Breast epithelium (tissue), 3 donors: Measurements from ENCODE around the gene FRMD4A.
"Not testable (repeated sequence)": the region's sequence is repeated elsewhere in the genome, so short reads cannot be mapped to it uniquely, and the experiment has no call there.

Source experiments
- POLR2A ChIP-seq: fragments of 450-650 bp; IDR thresholded peaks from one replicate; pipeline ENCODE4 v1.6.1; 2016; ENCODE audit warnings: antibody characterized with exemption, mild to moderate bottlenecking, moderate library complexity
- POLR2AphosphoS5 ChIP-seq, 3 donors: sonication (generic); formaldehyde crosslinking; IDR thresholded peaks; one replicate each; pipeline ENCODE4 v1.6.1; 2017; ENCODE audit warnings: antibody characterized with exemption in 3 of 3

- not testable (repeated sequence) for TF ChIP-seq POLR2A; POLR2AphosphoS5 (IDR thresholded peaks at IDR 0.05)
These were observed 288.7 kb downstream of the FRMD4A start for GRCh38 chr10:14042051-14042450.
